A549 (cell line): ENCODE results near the gene DTNB. TPM values are rescaled to one million over a fixed set of nuclear protein-coding genes. Genes with fewer than 3 reads are reported as not detected.

Experiments
- ATAC-seq, 2 experiments: fragments of 200-7000 bp in 1 of 2; fragments of >200 bp in 1 of 2; cut with Nextera tagmentation in 1 of 2; cut with Tn5 transposase in 1 of 2; 3 replicates each; pipeline versions ENCODE4 v1.8.0 to v1.9.1; 2018 to 2020; ENCODE audit warnings: mild to moderate bottlenecking in 1 of 2, moderate library complexity in 1 of 2
- CTCF ChIA-PET: fragments of 300-600 bp; sonication (Branson Sonifier 250); formaldehyde crosslinking; extraction: SDS; loops from one replicate; lab custom pipeline; 2021; ENCODE audit warnings: antibody characterized with exemption, inconsistent platforms; lab: Yijun Ruan, JAX
- POLR2A ChIA-PET: fragments of 350-600 bp; formaldehyde crosslinking; extraction: SDS; loops from one replicate; lab custom pipeline; 2021; ENCODE audit warnings: antibody characterized with exemption, inconsistent platforms; lab: Yijun Ruan, JAX
- DNase-seq, 2 experiments: peaks; one replicate each; pipeline versions ENCODE4 v3.0.0 to v3.0.0-alpha.2; 2011 to 2016; ENCODE audit warnings: low read depth in 1 of 2, low spot score in 1 of 2
- FAIRE-seq: peaks from 2 replicates; lab custom pipeline; 2011; peaks lifted over from hg19 to GRCh38; lab: Jason Lieb, UNC
- H3K27ac ChIP-seq, 2 experiments: fragments of >200 bp; sonication (Bioruptor Twin); formaldehyde crosslinking; 3 replicates each; pipeline ENCODE4 v1.5.1; 2016 to 2017
- H3K4me1 ChIP-seq: fragments of >200 bp; sonication (Bioruptor Twin); formaldehyde crosslinking; 3 replicates; pipeline ENCODE4 v1.6.1; 2016
- H3K4me2 ChIP-seq: fragments of >200 bp; sonication (Bioruptor Twin); formaldehyde crosslinking; 3 replicates; pipeline ENCODE4 v1.6.1; 2016
- H3K4me3 ChIP-seq: fragments of >200 bp; sonication (Bioruptor Twin); formaldehyde crosslinking; 3 replicates; pipeline ENCODE4 v1.5.1; 2016
- H3K9me3 ChIP-seq: fragments of >200 bp; sonication (Bioruptor Twin); formaldehyde crosslinking; 3 replicates; pipeline ENCODE4 v1.6.1; 2016
- CBX2 ChIP-seq: fragments of 200-600 bp; sonication (generic); IDR thresholded peaks from 2 replicates; pipeline ENCODE4 v1.6.1; 2016; ENCODE audit warnings: low read depth, mild to moderate bottlenecking, borderline replicate concordance
- CBX8 ChIP-seq: fragments of 200-600 bp; sonication (generic); IDR thresholded peaks from 2 replicates; pipeline ENCODE4 v1.6.1; 2016
- CHD2 ChIP-seq: fragments of 150-350 bp; IDR thresholded peaks from 2 replicates; pipeline ENCODE4 v1.6.1; 2014; ENCODE audit warnings: low read length; ENCODE audit not compliant: partially characterized antibody
- CHD4 ChIP-seq: fragments of 200-600 bp; sonication (generic); IDR thresholded peaks from 2 replicates; pipeline ENCODE4 v1.6.1; 2016; ENCODE audit warnings: antibody characterized with exemption, mild to moderate bottlenecking, borderline replicate concordance
- EHF ChIP-seq: fragments of 250-450 bp; sonication (Bioruptor Pico); IDR thresholded peaks from 2 replicates; pipeline ENCODE4 v1.5.0; 2020; ENCODE audit warnings: mild to moderate bottlenecking
- EHMT2 ChIP-seq: fragments of 200-600 bp; sonication (generic); IDR thresholded peaks from 2 replicates; pipeline ENCODE4 v1.6.1; 2016; ENCODE audit warnings: antibody characterized with exemption, low read depth, mild to moderate bottlenecking, moderate library complexity
- FOSL2 ChIP-seq, 2 experiments: fragments of 450-650 bp in 1 of 2; fragments of >200 bp in 1 of 2; sonication (Bioruptor Twin) in 1 of 2; formaldehyde crosslinking; IDR thresholded peaks; 2 replicates each; pipeline versions ENCODE4 v1.5.0 to v1.6.1; 2016 to 2020; ENCODE audit warnings: mild to moderate bottlenecking in 1 of 2, moderate library complexity in 1 of 2
- GATA3 ChIP-seq: IDR thresholded peaks from 2 replicates; pipeline ENCODE4 v1.6.1; 2012; ENCODE audit warnings: borderline replicate concordance
- HEYL ChIP-seq: fragments of 250-450 bp; sonication (Bioruptor Pico); IDR thresholded peaks from 2 replicates; pipeline ENCODE4 v1.8.0; 2021; ENCODE audit warnings: mild to moderate bottlenecking, moderate library complexity
- HOXB13 ChIP-seq: fragments of 250-450 bp; sonication (Bioruptor Pico); IDR thresholded peaks from 2 replicates; pipeline ENCODE4 v1.5.0; 2020; ENCODE audit warnings: low read depth, mild to moderate bottlenecking, moderate library complexity
- JUNB ChIP-seq: fragments of >200 bp; sonication (Bioruptor Twin); formaldehyde crosslinking; IDR thresholded peaks from 2 replicates; pipeline ENCODE4 v1.6.1; 2016
- KDM1A ChIP-seq: fragments of 200-600 bp; sonication (generic); IDR thresholded peaks from 2 replicates; pipeline ENCODE4 v1.6.1; 2016; ENCODE audit warnings: low read depth, mild to moderate bottlenecking
- MAFK ChIP-seq: fragments of 450-650 bp; IDR thresholded peaks from 2 replicates; pipeline ENCODE4 v1.6.1; 2014; ENCODE audit not compliant: partially characterized antibody
- MAZ ChIP-seq: fragments of 150-350 bp; IDR thresholded peaks from 2 replicates; pipeline ENCODE4 v1.6.1; 2014; ENCODE audit warnings: antibody characterized with exemption, low read depth, low read length, borderline replicate concordance
- MYC ChIP-seq: IDR thresholded peaks from 2 replicates; pipeline ENCODE4 v1.6.1; 2012; ENCODE audit warnings: mild to moderate bottlenecking, inconsistent platforms, low read length, improper control_type of control experiment, borderline replicate concordance
- NPAS2 ChIP-seq: fragments of 250-450 bp; sonication (Bioruptor Pico); IDR thresholded peaks from 2 replicates; pipeline ENCODE4 v1.8.0; 2022; ENCODE audit warnings: mild to moderate bottlenecking, moderate library complexity, borderline replicate concordance
- NR3C1 ChIP-seq: fragments of >200 bp; sonication (Bioruptor Twin); formaldehyde crosslinking; IDR thresholded peaks from 3 replicates; pipeline ENCODE4 v1.6.1; 2017
- PHF8 ChIP-seq: fragments of 200-600 bp; sonication (generic); IDR thresholded peaks from 2 replicates; pipeline ENCODE4 v1.6.1; 2016; ENCODE audit warnings: low read depth, mild to moderate bottlenecking, antibody characterized with exemption, moderate library complexity, borderline replicate concordance
- POLR2A ChIP-seq: IDR thresholded peaks from 2 replicates; pipeline ENCODE4 v1.6.1; 2012; ENCODE audit warnings: mild to moderate bottlenecking, low read length
- RAD21 ChIP-seq, 2 experiments: fragments of >200 bp in 1 of 2; sonication (Bioruptor Twin) in 1 of 2; formaldehyde crosslinking in 1 of 2; IDR thresholded peaks in 1 of 2; conservative IDR thresholded peaks in 1 of 2; 2 replicates in 1 of 2; 3 replicates in 1 of 2; pipeline ENCODE4 v1.6.1; 2012 to 2018; ENCODE audit warnings: inconsistent platforms in 1 of 2
- RFX5 ChIP-seq: fragments of 450-650 bp; IDR thresholded peaks from 2 replicates; pipeline ENCODE4 v1.7.1; 2014; ENCODE audit warnings: antibody characterized with exemption, mild to moderate bottlenecking, moderate library complexity
- SREBF2 ChIP-seq: fragments of 450-650 bp; IDR thresholded peaks from 2 replicates; pipeline ENCODE4 v1.6.1; 2014; ENCODE audit warnings: mild to moderate bottlenecking, moderate library complexity
- TFCP2L1 ChIP-seq: fragments of 250-450 bp; sonication (Bioruptor Pico); IDR thresholded peaks from 2 replicates; pipeline ENCODE4 v1.5.0; 2021; ENCODE audit warnings: mild to moderate bottlenecking
- ZC3H11A ChIP-seq: fragments of 450-650 bp; IDR thresholded peaks from 2 replicates; pipeline ENCODE4 v1.6.1; 2014; ENCODE audit warnings: antibody characterized with exemption, mild to moderate bottlenecking
- WGBS: methylation state at CpG from one replicate; pipeline ENCODE4 v1.1.6; 2017; ENCODE audit errors: missing lambda C conversion rate; 5-methylcytosine and 5-hydroxymethylcytosine counted together
- polyA plus RNA-seq, 4 experiments: library from polyadenylated mRNA; depleted of rRNA in 3 of 4; stranded (reverse); fragments of >200 nt; fragmentation: RNase III in 1 of 4; extraction: RNeasy Plus Mini Kit Qiagen cat#74134 plus additional on column Dnase treatment in 1 of 4; gene quantifications; 2 replicates in 3 of 4; 3 replicates in 1 of 4; pipeline ENCODE4 v1.2.3, GENCODE V29; 2011 to 2017
- TF ChIP-seq, protein P1 (sequence below): fragments of >200 bp; sonication (Bioruptor Twin); formaldehyde crosslinking; IDR thresholded peaks from 3 replicates; pipeline ENCODE4 v1.6.1; 2016
- TF ChIP-seq, protein P2 (sequence below): fragments of 250-450 bp; sonication (Bioruptor Pico); IDR thresholded peaks from 2 replicates; pipeline ENCODE4 v1.5.0; 2021; ENCODE audit warnings: mild to moderate bottlenecking, moderate library complexity, borderline replicate concordance
- TF ChIP-seq, protein P3 (sequence below): IDR thresholded peaks from 2 replicates; pipeline ENCODE4 v1.6.1; 2012
- TF ChIP-seq, protein P4 (sequence below): fragments of 150-350 bp; IDR thresholded peaks from 2 replicates; pipeline ENCODE4 v1.6.1; 2014; ENCODE audit warnings: low read depth, mild to moderate bottlenecking, low read length
- TF ChIP-seq, protein P5 (sequence below): fragments of >200 bp; sonication (Bioruptor Twin); formaldehyde crosslinking; IDR thresholded peaks from 2 replicates; pipeline ENCODE4 v1.6.1; 2016

The DTNB gene
- polyA plus RNA-seq, 2 of the 4 experiments (the other 2 are of a cell fraction), result 11.2 to 32.6 TPM

DNA sequence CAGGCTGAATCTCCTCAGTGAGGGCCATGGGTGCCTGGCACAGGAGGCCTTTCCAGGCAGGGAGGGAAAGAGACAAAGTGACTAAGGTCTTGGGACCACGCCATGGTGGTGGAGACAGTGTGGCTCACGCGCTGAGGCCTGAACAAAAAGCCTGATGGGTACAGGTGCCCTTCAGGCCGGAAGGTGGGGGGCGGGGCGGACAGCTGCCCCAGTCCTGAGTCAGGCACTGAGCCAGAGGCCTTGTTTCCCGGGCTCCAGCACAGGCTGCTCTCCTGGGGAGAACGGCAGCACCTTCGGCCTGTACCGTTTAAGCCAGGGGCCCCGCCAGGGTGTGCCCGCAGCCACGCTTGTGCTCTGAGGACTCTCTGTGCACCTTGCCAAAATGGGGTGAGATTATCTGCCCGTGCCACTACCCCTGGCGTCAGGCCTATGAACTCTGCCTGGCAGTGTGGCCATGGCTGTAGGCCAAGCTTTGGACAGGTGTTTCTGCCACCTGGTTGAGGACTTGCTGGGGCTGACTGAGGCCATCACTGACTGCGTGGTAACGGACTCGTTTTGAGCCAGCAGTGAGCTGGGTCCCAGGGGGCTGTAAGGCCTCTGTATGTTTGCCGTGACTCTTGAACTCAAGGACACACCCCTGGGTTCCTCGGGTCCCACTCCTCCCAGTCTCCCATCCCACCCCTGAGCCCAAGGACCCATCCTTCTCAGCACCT is 300.0 kb downstream of the DTNB start:
- CTCF ChIA-PET, result interaction anchor here (0.8 to 7.7 kb wide), 10 partner anchors 8 to 291 kb away, joined by 3 to 49 read pairs (median 4); partner anchors contain the start of gene DNMT3A
- DNase-seq, result no peak
- Histone ChIP-seq H3K9me3 (no peaks in the 10 kb centered on the region), H3K4me3 (no peak overlapping the region), H3K4me1 (peaks cover 11% of the 10 kb centered on the region), H3K4me2 (no peak overlapping the region), H3K27ac (no peak overlapping the region)
- no peak for ATAC-seq
- WGBS, result 84% methylated on average over 20 of the region's 20 CpGs
- TF ChIP-seq, protein P1, sequence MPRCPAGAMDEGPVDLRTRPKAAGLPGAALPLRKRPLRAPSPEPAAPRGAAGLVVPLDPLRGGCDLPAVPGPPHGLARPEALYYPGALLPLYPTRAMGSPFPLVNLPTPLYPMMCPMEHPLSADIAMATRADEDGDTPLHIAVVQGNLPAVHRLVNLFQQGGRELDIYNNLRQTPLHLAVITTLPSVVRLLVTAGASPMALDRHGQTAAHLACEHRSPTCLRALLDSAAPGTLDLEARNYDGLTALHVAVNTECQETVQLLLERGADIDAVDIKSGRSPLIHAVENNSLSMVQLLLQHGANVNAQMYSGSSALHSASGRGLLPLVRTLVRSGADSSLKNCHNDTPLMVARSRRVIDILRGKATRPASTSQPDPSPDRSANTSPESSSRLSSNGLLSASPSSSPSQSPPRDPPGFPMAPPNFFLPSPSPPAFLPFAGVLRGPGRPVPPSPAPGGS, result no peak
- no peak for TF ChIP-seq MAFK
- no peak for TF ChIP-seq SREBF2
- no peak for TF ChIP-seq RAD21 (conservative IDR thresholded peaks at IDR 0.05 in 1 of 2, IDR thresholded peaks at IDR 0.05 in 1 of 2)
- no peak for TF ChIP-seq GATA3
- no peak for TF ChIP-seq TFCP2L1 (CRISPR knock-in tag)
- TF ChIP-seq KDM1A, result no peak
- no peak for TF ChIP-seq HEYL (CRISPR knock-in tag)
- no peak for TF ChIP-seq MYC
- TF ChIP-seq CHD4, result no peak
- TF ChIP-seq EHF (CRISPR knock-in tag), result no peak
- TF ChIP-seq RFX5, result no peak
- no peak for TF ChIP-seq EHMT2
- TF ChIP-seq HOXB13 (CRISPR knock-in tag), result no peak
- no peak for TF ChIP-seq FOSL2 (IDR thresholded peaks at IDR 0.05)
- TF ChIP-seq FOSL2 (CRISPR knock-in tag; IDR thresholded peaks at IDR 0.05), result no peak
- no peak for TF ChIP-seq POLR2A
- no peak for TF ChIP-seq MAZ
- no peak for TF ChIP-seq PHF8
- TF ChIP-seq JUNB, result no peak
- no peak for TF ChIP-seq NR3C1
- FAIRE-seq, result no peak
- POLR2A ChIA-PET, result no interaction called here

DNA sequence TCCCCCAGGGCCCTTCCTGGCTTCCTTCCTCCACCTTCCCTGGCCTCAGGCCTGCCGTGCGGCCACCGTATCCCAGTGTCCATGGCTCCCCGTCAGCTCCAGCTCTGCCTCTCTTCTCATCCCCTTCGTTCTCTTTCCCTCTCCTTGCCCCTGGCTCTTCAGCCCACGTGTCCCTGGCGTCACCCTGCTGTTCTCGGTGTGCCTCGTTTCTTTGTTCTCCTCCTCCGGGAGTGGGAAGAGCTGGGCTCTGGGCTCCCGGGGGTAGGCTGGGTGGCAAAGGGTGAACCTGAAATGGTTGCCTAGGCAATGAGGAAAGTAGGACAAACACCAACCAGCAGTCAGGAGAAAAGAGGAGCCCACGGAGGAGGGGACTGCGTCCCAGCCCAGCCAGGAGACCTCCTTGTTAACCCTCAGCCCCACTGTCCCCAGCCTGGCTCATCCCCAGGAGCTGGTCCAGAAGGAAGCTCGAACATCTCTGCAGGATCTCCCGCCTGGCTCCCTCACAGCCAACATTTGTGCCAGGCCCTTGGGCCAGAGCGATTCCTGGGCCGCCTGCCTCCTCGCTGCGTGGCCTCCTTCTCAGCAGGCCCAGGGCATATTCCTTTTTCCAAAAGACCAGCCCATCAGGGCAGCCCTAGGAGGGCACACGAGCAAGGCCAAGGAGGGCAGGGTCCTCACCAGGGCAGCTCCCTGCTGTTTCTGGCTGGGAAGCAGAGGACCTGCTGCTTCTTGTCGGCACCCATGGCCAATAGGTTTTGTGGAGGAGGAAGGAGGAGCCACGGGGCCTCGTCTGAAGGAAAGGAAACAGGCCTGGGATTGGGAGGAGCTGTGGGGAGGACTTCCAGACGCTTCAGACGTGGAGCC is 300.7 kb downstream of the DTNB start:
- TF ChIP-seq GATA3, result no peak
- no peak for TF ChIP-seq HOXB13 (CRISPR knock-in tag)
- TF ChIP-seq NPAS2, result no peak
- no peak for TF ChIP-seq CHD2
- TF ChIP-seq, protein P2, sequence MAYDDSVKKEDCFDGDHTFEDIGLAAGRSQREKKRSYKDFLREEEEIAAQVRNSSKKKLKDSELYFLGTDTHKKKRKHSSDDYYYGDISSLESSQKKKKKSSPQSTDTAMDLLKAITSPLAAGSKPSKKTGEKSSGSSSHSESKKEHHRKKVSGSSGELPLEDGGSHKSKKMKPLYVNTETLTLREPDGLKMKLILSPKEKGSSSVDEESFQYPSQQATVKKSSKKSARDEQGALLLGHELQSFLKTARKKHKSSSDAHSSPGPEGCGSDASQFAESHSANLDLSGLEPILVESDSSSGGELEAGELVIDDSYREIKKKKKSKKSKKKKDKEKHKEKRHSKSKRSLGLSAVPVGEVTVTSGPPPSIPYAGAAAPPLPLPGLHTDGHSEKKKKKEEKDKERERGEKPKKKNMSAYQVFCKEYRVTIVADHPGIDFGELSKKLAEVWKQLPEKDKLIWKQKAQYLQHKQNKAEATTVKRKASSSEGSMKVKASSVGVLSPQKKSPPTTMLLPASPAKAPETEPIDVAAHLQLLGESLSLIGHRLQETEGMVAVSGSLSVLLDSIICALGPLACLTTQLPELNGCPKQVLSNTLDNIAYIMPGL (CRISPR knock-in tag), result no peak
- no peak for TF ChIP-seq CBX8
- no peak for TF ChIP-seq CBX2
- TF ChIP-seq HEYL (CRISPR knock-in tag), result no peak
- no peak for TF ChIP-seq TFCP2L1 (CRISPR knock-in tag)
- TF ChIP-seq EHMT2, result no peak
- TF ChIP-seq, protein P3, sequence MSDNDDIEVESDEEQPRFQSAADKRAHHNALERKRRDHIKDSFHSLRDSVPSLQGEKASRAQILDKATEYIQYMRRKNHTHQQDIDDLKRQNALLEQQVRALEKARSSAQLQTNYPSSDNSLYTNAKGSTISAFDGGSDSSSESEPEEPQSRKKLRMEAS, result no peak
- no peak for TF ChIP-seq RAD21 (conservative IDR thresholded peaks at IDR 0.05 in 1 of 2, IDR thresholded peaks at IDR 0.05 in 1 of 2)
- TF ChIP-seq ZC3H11A, result no peak
- TF ChIP-seq, protein P4, sequence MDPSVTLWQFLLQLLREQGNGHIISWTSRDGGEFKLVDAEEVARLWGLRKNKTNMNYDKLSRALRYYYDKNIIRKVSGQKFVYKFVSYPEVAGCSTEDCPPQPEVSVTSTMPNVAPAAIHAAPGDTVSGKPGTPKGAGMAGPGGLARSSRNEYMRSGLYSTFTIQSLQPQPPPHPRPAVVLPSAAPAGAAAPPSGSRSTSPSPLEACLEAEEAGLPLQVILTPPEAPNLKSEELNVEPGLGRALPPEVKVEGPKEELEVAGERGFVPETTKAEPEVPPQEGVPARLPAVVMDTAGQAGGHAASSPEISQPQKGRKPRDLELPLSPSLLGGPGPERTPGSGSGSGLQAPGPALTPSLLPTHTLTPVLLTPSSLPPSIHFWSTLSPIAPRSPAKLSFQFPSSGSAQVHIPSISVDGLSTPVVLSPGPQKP, result no peak
- TF ChIP-seq, protein P5, sequence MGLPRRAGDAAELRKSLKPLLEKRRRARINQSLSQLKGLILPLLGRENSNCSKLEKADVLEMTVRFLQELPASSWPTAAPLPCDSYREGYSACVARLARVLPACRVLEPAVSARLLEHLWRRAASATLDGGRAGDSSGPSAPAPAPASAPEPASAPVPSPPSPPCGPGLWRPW, result no peak
- TF ChIP-seq SREBF2, result no peak
- no peaks in the 10 kb centered on the region for H3K9me3 ChIP-seq
- no peak overlapping the region for H3K27ac ChIP-seq

More for the DNA sequence above, 300.7 kb downstream of the DTNB start:
- WGBS, result 88% methylated on average over 25 of the region's 25 CpGs
- DNase-seq, result no peak
- Histone ChIP-seq H3K4me2 (no peak overlapping the region), H3K4me3 (no peak overlapping the region), H3K4me1 (peaks cover 11% of the 10 kb centered on the region)
- FAIRE-seq, result no peak
- no peak for ATAC-seq
- POLR2A ChIA-PET, result interaction anchor here (0.6 kb wide), 1 partner anchor 37 kb away, joined by 4 read pairs; no protein-coding TSS in a partner anchor
- CTCF ChIA-PET, result interaction anchor here (0.7 to 7.7 kb wide), 11 partner anchors 8 to 1643 kb away, joined by 3 to 49 read pairs (median 4); partner anchors contain the start of gene DNMT3A
